GM21576 (cell line): ENCODE measurements around the gene FGA.

Experiments used
- ATAC-seq: cut with Tn5 transposase; IDR thresholded peaks from one replicate; pipeline ENCODE4 v1.9.1; 2021; ENCODE audit warnings: mild to moderate bottlenecking, moderate library complexity; ENCODE audit not compliant: unreplicated experiment

The FGA gene

GRCh38 chr4:154590329-154591006 is at the start of gene FGA:
TSS of gene FGA (minus strand) at chr4:154590742. CDS start at chr4:154590687, 55 bp downstream.
- ATAC-seq: no peak

GRCh38 chr4:154634058-154634457 is 43.5 kb upstream of the FGA start:
- no peak for ATAC-seq

- no peak for ATAC-seq
These were observed 41.3 kb upstream of the FGA start for GRCh38 chr4:154631828-154632227.

- no peak for ATAC-seq
These were observed 39.8 kb upstream of the FGA start for GRCh38 chr4:154630324-154630723.

GRCh38 chr4:154626793-154627484 is 36.4 kb upstream of the FGA start:
- ATAC-seq: peak; percentile 96

GRCh38 chr4:154625971-154626370 is 35.4 kb upstream of the FGA start:
- no peak for ATAC-seq

GRCh38 chr4:154623995-154624394 is 33.5 kb upstream of the FGA start:
- ATAC-seq: no peak

GRCh38 chr4:154623436-154623835 is 32.9 kb upstream of the FGA start:
- ATAC-seq: no peak

- ATAC-seq: peak; percentile 41
These were observed 32.1 kb upstream of the FGA start for GRCh38 chr4:154622598-154622997.

- ATAC-seq: no peak
These were observed 29.6 kb upstream of the FGA start for GRCh38 chr4:154620111-154620510.

GRCh38 chr4:154618708-154619315 is 28.3 kb upstream of the FGA start:
- ATAC-seq: peak; percentile 65

- ATAC-seq: no peak
These were observed 27.3 kb upstream of the FGA start for GRCh38 chr4:154617820-154618317.

GRCh38 chr4:154616731-154617130 is 26.2 kb upstream of the FGA start:
- ATAC-seq: peak; percentile 96

- no peak for ATAC-seq
These were observed 25.7 kb upstream of the FGA start for GRCh38 chr4:154616287-154616686.

- no peak for ATAC-seq
These were observed 24.7 kb upstream of the FGA start for GRCh38 chr4:154615211-154615610.

GRCh38 chr4:154614306-154614705 is 23.8 kb upstream of the FGA start:
- no peak for ATAC-seq

GRCh38 chr4:154612472-154613414 is 22.2 kb upstream of the FGA start, which contains the start of gene FGG:
TSS of gene FGG (minus strand) at chr4:154612656. CDS start at chr4:154612609, 47 bp downstream.
- no peak for ATAC-seq

- no peak for ATAC-seq
These were observed 21.3 kb upstream of the FGA start for GRCh38 chr4:154611833-154612232.

- ATAC-seq: no peak
These were observed 20.0 kb upstream of the FGA start for GRCh38 chr4:154610582-154610981.

- ATAC-seq: no peak
These were observed 19.0 kb upstream of the FGA start for GRCh38 chr4:154609532-154609931.
